Smooth muscle cell (in vitro differentiated cells): Measurements from ENCODE around the gene SMAD7. TPM values are rescaled to one million over a fixed set of nuclear protein-coding genes. Genes with fewer than 3 reads are reported as not detected.

Source experiments
- DNase-seq: peaks from one replicate; lab custom pipeline; 2025; ENCODE audit not compliant: unreplicated experiment; lab: John Stamatoyannopoulos, UW
- H2AFZ ChIP-seq: fragments of 200-600 bp; sonication (generic); 2 replicates; pipeline ENCODE4 v1.6.0; 2016; ENCODE audit warnings: antibody characterized with exemption, low read depth, mild to moderate bottlenecking
- H3F3A ChIP-seq: fragments of 200-600 bp; sonication (generic); 2 replicates; pipeline ENCODE4 v1.6.0; 2017; ENCODE audit warnings: antibody characterized with exemption, low read depth
- H3K27ac ChIP-seq: fragments of 200-600 bp; sonication (generic); 2 replicates; pipeline ENCODE4 v1.5.1; 2016; ENCODE audit warnings: low read depth, mild to moderate bottlenecking
- H3K27me3 ChIP-seq: fragments of 200-600 bp; sonication (generic); 2 replicates; pipeline ENCODE4 v1.6.1; 2016; ENCODE audit warnings: low read depth, mild to moderate bottlenecking
- H3K36me3 ChIP-seq: fragments of 200-600 bp; sonication (generic); 2 replicates; pipeline ENCODE4 v1.5.1; 2016; ENCODE audit warnings: low read depth
- H3K4me1 ChIP-seq: fragments of 200-600 bp; sonication (generic); 2 replicates; pipeline ENCODE4 v1.5.1; 2016; ENCODE audit warnings: low read depth
- H3K4me2 ChIP-seq: fragments of 200-600 bp; sonication (generic); 2 replicates; pipeline ENCODE4 v1.6.0; 2016; ENCODE audit warnings: mild to moderate bottlenecking
- H3K4me3 ChIP-seq: fragments of 200-600 bp; sonication (generic); 2 replicates; pipeline ENCODE4 v1.5.1; 2016; ENCODE audit warnings: mild to moderate bottlenecking
- H3K79me2 ChIP-seq: fragments of 200-600 bp; sonication (generic); 2 replicates; pipeline ENCODE4 v1.6.0; 2016; ENCODE audit warnings: low read depth, mild to moderate bottlenecking
- H3K9ac ChIP-seq: fragments of 200-600 bp; sonication (generic); 2 replicates; pipeline ENCODE4 v1.6.0; 2016; ENCODE audit warnings: low read depth
- H3K9me3 ChIP-seq: fragments of 200-600 bp; sonication (generic); replicated peaks from 2 replicates; pipeline ENCODE4 v1.5.1; 2016; ENCODE audit warnings: low read depth
- H4K20me1 ChIP-seq: fragments of 200-600 bp; sonication (generic); 2 replicates; pipeline ENCODE4 v1.6.0; 2016; ENCODE audit warnings: low read depth
- CTCF ChIP-seq: fragments of 200-600 bp; sonication (generic); IDR thresholded peaks from 2 replicates; pipeline ENCODE4 v1.5.1; 2017; ENCODE audit warnings: borderline replicate concordance, mild to moderate bottlenecking, antibody characterized with exemption; ENCODE audit not compliant: insufficient read depth, poor library complexity, severe bottlenecking
- WGBS: methylation state at CpG from one replicate; pipeline ENCODE4 v1.1.7; 2016; ENCODE audit warnings: low lambda C conversion rate; 5-methylcytosine and 5-hydroxymethylcytosine counted together
- polyA plus RNA-seq: library from polyadenylated mRNA; unstranded; fragments of >200 nt; fragmentation: Nextera tagmentation; extraction: Ambion mirVana; gene quantifications from 2 replicates; pipeline ENCODE4 v1.2.1, GENCODE V29; 2016
- total RNA-seq: library from RNA; depleted of rRNA; stranded (reverse); fragments of >200 nt; gene quantifications from 2 replicates; pipeline ENCODE4 v1.2.3, GENCODE V29; 2014

SMAD7 gene
- total and polyA plus RNA-seq, 2 experiments from 2014 or later = 114 to 134 TPM

DNA sequence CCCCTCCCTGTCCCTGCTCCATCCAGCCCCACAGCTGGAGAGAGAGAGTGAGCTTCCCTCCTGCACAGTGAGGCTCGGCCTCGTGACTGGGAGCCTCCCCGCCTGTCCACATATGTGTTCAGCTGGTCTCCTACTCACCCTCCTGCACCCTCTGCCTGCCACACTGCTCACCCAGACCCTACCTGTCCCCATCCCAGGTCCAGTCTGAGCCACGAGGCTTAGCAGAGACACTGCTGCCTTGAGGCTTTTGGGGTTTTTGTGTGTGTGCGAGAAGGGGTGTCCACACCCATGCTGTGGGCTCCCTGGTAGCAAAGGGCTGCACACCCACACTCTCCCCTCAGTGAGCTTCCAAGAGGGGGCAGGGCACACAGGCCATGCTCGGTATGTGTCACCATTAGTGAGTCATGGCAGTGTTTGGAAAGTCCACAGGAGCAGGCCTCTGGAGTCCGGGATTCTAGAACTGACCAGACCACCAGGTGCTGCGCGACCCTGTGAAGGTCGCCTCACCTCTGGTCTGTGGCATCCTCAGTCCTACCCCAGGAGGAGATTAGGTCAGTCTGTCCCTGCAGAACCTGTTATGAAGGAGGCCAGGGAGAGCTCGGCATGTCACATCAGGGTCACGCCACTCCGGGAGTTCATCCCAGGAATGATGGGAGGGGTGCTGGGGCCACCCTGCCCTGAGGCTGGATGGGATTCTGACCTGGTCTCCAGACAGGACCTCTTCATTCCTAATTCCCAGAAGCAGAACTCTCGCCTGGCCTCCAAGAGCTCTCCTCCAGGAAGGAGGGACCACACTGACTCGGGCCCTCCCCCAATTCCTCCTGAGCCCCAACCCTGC, 39.9 kb upstream of the SMAD7 start:
- peak overlapping the region; percentile 87 for H3K27ac ChIP-seq
- peaks cover 20% of the 10 kb centered on the region for H3K4me1 ChIP-seq
- H3K9ac ChIP-seq = peak overlapping the region; percentile 84
- H3F3A ChIP-seq = peaks cover 5% of the 10 kb centered on the region
- no peaks in the 10 kb centered on the region for H3K79me2 ChIP-seq
- no peak for DNase-seq
- no peak for TF ChIP-seq CTCF
- no peaks in the 10 kb centered on the region for H3K27me3 ChIP-seq
- H3K4me2 ChIP-seq = peak overlapping the region; percentile 36
- no peaks in the 10 kb centered on the region for H3K36me3 ChIP-seq
- H3K4me3 ChIP-seq = no peak overlapping the region
- no peak overlapping the region for H2AFZ ChIP-seq
- H4K20me1 ChIP-seq = no peaks in the 10 kb centered on the region
- WGBS = 45% methylated on average over 15 of the region's 15 CpGs
- no peaks in the 10 kb centered on the region for H3K9me3 ChIP-seq

- H3K36me3 ChIP-seq = no peaks in the 10 kb centered on the region
- DNase-seq = no peak
- peaks cover 2% of the 10 kb centered on the region for H3F3A ChIP-seq
- H3K9ac ChIP-seq = peak overlapping the region; percentile 21
- H3K9me3 ChIP-seq = no peaks in the 10 kb centered on the region
- H3K27ac ChIP-seq = peak overlapping the region; percentile 87
- no peaks in the 10 kb centered on the region for H3K79me2 ChIP-seq
- no peaks in the 10 kb centered on the region for H3K27me3 ChIP-seq
- peak overlapping the region; percentile 32 for H3K4me2 ChIP-seq
- H3K4me1 ChIP-seq = peaks cover 20% of the 10 kb centered on the region
- H2AFZ ChIP-seq = no peak overlapping the region
- H4K20me1 ChIP-seq = no peaks in the 10 kb centered on the region
- H3K4me3 ChIP-seq = no peak overlapping the region
- WGBS = 68% methylated on average over 16 of the region's 16 CpGs
- TF ChIP-seq CTCF = no peak
Observed at GRCh38 chr18:48989304-48990303, 38.8 kb upstream of the SMAD7 start.

- no peak overlapping the region for H3K9ac ChIP-seq
- no peaks in the 10 kb centered on the region for H3K9me3 ChIP-seq
Observed at GRCh38 chr18:48988508-48989303, 37.9 kb upstream of the SMAD7 start.

More at GRCh38 chr18:48988508-48989303, 37.9 kb upstream of the SMAD7 start:
- no peaks in the 10 kb centered on the region for H3K79me2 ChIP-seq
- DNase-seq = no peak
- 95% methylated on average over 15 of the region's 15 CpGs for WGBS
- TF ChIP-seq CTCF = no peak
- H3K27ac ChIP-seq = no peak overlapping the region
- no peaks in the 10 kb centered on the region for H3K36me3 ChIP-seq
- H3K4me2 ChIP-seq = no peak overlapping the region
- H3K27me3 ChIP-seq = no peaks in the 10 kb centered on the region
- H4K20me1 ChIP-seq = no peaks in the 10 kb centered on the region
- no peak overlapping the region for H2AFZ ChIP-seq
- no peaks in the 10 kb centered on the region for H3F3A ChIP-seq
- H3K4me1 ChIP-seq = peaks cover 20% of the 10 kb centered on the region
- no peak overlapping the region for H3K4me3 ChIP-seq
